ENCODE results near the gene MYOM1. TPM values are rescaled to one million over a fixed set of nuclear protein-coding genes. Genes with fewer than 3 reads are reported as not detected.
"Not testable (repeated sequence)": the region's sequence is repeated elsewhere in the genome, so short reads cannot be mapped to it uniquely, and the experiment has no call there.

Gene MYOM1
- total RNA-seq, 1 experiment from 2014 or later, result 0.26 TPM

DNA sequence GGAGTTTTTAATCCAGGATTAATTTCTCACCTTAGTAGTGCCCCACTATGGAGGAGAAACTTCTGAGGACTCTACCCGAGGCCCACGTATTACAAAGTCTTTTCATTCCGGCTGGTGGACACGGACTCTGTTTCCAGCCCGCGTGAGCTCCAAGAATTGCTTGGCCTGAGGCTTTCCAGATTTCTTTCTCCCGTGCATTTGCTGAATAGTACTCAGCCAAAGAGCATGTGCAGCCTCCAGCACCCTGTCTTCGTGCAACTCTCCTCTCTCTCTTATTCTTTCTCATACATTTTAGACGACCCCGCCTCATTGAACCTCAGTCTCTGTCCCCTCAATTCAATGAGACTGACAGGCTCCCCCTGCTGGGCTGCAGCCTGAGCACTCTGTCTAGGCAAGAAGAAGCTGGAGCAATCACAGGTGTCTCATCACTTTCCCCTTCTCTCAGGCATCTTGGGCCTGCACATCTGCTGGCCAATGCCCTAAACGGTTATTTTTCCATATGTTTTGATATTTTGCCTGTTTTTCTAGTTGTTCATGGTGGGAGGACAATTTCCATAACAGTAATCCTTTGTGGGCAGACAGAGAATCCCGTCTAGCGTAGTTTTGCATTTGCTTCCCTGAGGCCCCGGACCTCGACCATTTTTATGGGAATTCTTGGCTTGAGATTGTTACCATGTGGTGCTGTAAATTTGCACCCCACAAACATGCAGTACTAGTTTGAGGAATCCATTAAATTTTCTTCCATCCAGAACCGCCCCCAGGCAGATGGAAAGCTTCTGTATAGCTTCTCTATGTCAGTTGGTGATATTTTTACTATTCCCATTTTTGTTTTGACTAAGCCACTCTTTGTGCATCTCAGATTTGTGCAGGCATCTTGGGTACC lies 156.7 kb downstream of the MYOM1 start:
- in situ Hi-C loops (cut with HindIII; ENCODE audit: low pct_unique_long_range_greater_than_20kb, low sequenced_read_pairs), result no loop called here
- peak; percentile 66 for DNase-seq (ENCODE audit: low read depth, low spot score)

DNA sequence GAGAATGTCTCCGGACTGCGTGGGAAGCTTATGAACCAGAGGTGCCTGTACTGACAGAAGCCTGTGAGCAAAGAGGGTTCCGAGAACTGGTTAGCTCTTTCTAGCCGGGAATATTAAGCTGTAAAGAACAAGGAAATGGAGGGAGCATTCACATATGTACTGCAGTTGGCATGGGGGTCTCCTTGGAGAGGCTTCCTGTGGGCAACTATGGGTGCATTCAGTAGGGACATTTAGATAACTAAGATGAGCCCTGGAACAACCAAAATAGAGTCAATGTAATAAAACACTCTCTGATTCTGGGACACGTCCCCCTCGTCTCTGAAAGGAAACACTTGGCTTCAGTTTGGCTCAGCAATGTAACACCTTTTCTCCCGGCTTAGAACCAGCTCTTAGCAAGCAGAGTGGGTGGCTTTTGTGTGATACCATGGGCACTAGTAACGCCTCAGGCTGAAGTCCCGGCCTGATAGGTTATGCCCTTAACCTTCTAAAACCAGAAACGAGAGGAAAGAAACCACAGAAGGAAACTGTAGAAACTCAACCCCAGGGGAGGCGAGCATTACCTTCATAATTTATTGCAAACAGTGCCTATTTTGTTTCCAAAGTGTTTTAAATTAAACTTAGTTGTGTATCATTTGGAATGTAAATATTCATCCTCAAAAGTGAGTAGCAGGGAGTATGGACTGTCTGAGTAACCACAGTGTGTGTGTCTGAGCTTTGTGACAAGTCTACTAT lies 158.0 kb downstream of the MYOM1 start:
- in situ Hi-C loops (cut with HindIII; ENCODE audit: low pct_unique_long_range_greater_than_20kb, low sequenced_read_pairs), result no loop called here

DNA sequence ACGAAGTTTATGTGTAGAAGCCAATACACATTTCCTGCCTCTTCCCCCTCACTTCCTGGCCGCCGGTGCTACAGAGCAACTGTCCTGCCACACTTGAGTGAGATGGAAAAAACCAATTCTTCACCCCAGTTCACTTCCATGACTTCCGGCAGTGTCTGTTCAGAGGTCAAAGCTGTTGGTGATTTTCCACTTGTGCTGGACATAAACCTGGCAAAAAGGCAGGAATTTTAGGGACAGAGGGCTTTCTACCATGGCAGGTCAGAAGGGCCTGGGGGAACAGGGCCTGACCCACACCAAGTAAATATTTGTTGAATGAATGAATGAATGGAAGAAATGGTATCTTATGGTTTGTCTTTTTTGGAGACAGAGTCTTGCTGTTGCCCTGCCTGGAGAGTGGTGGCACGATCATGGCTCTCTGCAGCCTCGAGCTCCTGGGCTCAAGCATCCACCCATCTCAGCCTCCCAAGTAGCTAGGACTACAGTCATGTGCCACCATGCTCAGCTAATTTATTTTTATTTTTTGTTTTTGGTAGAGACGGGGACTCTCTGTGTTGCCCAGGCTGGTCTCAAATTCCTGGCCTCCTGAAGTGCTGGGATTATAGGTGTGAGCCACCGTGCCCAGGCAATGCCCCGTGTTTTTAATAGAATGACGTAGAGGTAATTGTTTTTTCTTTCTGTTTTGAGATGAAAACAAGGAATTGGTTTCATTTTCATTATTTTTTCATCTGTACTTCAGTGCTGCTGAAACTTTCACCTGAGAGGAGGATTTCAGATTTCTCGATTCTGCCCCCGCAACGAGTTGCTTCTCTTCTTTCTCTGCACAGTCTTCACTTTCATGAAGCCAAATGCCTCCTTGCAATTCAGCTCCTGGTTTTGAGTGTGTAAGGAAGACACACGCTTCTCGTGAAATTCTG lies 158.8 kb downstream of the MYOM1 start:
- no peak for DNase-seq (ENCODE audit: low read depth, low spot score)
- in situ Hi-C loops (cut with HindIII; ENCODE audit: low pct_unique_long_range_greater_than_20kb, low sequenced_read_pairs), result no loop called here

More for the DNA sequence above, 158.0 kb downstream of the MYOM1 start:
- DNase-seq (ENCODE audit: low read depth, low spot score), result no peak

DNA sequence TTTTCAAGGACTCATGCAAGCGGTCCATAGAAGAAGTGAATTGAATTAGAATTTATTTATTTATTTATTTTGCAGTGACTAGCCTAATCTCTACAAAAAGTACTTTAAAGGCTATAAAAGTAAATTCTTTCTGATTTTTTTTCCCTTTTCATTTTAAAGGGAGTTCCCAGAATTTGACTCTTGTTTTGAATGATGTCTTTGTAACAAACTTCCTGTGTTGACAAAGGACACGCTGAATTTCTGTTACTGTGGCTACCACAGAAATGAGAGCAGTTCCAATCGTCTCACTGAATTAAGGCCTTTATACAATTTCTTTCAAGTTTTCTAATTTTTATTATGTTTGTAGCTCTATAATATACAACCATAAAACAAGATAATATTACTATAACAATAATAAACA lies 160.5 kb downstream of the MYOM1 start:
- peak; percentile 52 for DNase-seq (ENCODE audit: low read depth, low spot score)
- in situ Hi-C loops (cut with HindIII; ENCODE audit: low pct_unique_long_range_greater_than_20kb, low sequenced_read_pairs), result no loop called here

DNA sequence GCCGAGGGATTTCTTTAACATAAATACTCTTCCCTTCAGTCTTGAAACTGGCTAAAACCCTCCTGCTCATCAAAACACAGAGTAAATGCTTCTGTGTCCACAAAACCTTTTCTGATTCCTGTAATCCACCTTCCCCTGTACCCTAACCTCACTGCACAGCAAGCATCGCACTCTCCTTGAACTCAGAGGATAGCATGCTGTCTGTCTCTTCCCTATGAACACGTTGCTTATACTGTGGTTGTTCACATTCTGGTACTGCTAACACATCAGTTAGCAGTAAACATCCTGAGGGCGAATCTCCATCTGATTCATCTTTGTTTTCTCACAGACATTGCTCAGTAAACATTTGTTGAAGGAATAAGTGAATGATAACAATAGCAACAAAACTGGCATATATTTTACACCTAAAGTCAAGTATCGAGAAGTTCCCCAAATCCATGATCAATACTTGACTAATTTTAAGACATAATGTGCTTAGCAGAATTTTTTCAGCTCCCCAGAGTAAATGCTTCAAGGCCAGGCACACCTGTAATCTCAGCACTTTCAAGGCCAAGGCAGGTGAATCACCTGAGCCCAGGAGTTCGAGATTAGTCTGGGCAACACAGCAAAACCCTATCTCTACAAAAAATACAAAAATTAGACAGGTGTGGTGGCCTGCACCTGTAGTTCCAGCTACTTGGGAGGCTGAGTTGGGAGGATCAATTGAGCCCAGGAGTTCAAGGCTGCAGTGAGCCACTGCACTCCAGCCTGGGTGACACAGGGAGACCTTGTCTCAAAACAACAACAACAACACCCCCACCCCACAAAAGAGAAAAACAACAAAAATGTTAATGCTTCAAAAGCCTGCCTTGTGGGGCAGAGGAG lies 161.2 kb downstream of the MYOM1 start:
- in situ Hi-C loops (cut with HindIII; ENCODE audit: low pct_unique_long_range_greater_than_20kb, low sequenced_read_pairs), result no loop called here
- DNase-seq (ENCODE audit: low read depth, low spot score), result peak; percentile 16

DNA sequence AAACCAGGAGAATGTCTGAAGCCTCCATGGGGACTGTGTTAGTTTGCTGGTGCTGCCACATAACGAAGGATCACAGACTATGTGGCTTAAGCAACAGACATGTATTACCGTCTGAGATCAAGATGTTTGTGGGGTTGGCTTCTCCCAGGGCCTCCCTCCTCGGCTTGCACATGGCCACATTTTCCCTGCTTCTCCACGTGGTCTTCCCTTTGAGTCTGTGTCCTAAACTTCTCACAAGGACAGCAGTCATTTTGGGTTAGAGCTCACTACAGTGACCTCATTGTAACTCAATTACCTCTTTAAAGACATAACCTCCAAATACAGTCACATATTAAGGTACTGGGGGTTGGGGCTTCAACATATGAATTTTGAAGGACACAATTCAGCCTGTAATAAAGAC lies 162.2 kb downstream of the MYOM1 start:
- no peak for DNase-seq (ENCODE audit: low read depth, low spot score)
- in situ Hi-C loops (cut with HindIII; ENCODE audit: low pct_unique_long_range_greater_than_20kb, low sequenced_read_pairs), result no loop called here

DNA sequence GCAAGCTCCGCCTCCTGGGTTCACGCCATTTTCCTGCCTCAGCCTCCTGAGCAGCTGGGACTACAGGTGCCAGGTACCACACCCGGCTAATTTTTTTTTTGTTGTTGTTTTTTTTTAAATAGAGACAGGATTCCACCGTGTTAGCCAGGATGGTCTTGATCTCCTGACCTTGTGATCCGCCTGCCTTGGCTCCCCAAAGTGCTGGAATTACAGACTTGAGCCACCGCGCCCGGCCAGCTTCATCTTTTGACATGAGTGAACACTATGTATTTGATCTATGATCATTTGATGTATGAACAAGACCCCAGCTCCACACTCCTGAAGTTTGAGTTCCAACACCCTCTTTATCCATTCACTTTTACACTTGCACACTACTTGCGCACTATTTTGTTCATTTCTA lies 163.5 kb downstream of the MYOM1 start:
- no peak for DNase-seq (ENCODE audit: low read depth, low spot score)
- in situ Hi-C loops (cut with HindIII; ENCODE audit: low pct_unique_long_range_greater_than_20kb, low sequenced_read_pairs), result no loop called here

DNA sequence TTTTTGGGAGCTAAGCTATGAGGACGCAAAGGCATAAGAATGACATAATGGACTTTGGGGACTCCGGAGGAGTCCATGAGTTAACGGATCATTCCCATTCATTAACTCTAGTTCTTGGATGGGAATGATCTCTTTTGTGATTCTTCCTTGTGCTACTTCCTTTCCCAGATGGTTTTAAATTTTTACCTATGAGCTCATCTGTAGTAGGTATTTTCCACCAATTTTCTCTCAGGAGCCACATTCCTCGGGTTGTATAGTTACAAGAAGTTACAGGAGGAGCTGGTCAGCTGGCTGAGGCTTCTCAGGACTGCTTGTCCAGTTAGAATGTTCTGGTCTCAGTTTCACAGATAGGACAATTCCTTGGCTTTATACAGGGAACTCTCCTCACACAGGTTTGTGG lies 164.0 kb downstream of the MYOM1 start:
- DNase-seq (ENCODE audit: low read depth, low spot score), result no peak

DNA sequence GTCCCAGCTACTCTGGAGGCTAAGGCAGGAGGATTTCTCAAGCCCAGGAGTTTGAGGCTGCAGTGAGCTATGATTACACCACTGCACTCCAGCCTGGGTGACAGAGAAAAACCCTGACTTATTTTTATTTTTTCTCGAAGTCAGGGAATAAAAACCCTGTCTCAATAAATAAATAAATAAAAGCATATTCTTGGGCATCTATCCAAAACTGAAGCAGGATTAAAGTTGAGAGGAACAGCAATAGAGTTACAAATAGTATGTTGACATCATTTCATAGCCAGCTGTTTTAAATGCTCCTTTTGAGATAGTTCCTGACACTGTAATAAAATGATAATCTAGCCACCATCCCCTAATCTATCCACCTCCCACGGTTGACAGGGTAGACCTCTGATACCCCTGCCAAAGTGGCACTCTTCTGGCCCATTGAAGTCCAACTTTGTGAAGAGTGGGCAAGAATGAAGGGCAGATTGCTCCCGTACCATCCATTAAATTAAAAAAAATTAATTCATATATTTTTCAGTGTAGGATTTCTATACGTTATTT lies 164.5 kb downstream of the MYOM1 start:
- in situ Hi-C loops (cut with HindIII; ENCODE audit: low pct_unique_long_range_greater_than_20kb, low sequenced_read_pairs), result no loop called here
- no peak for DNase-seq (ENCODE audit: low read depth, low spot score)

More for the DNA sequence above, 164.0 kb downstream of the MYOM1 start:
- in situ Hi-C loops (cut with HindIII; ENCODE audit: low pct_unique_long_range_greater_than_20kb, low sequenced_read_pairs), result no loop called here

DNA sequence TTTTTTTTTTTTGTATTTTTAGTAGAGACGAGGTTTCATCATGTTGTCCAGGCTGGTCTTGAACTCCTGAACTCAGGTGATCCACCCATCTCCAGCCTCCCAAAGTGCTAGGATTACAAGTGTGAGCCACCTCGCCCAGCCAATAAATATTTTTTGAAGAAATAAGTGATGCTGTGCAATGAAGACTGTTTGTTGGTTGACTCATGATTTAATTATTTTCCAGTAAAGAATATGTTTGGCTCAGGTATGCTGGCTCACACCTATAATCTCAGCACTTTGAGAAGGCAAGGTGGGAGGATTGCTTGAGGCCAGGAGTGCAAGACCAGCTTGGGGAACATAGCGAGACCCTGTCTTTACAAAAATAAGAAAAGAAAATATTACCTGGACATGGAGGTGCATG lies 165.0 kb downstream of the MYOM1 start:
- DNase-seq (ENCODE audit: low read depth, low spot score), result no peak
- in situ Hi-C loops (cut with HindIII; ENCODE audit: low pct_unique_long_range_greater_than_20kb, low sequenced_read_pairs), result no loop called here

DNA sequence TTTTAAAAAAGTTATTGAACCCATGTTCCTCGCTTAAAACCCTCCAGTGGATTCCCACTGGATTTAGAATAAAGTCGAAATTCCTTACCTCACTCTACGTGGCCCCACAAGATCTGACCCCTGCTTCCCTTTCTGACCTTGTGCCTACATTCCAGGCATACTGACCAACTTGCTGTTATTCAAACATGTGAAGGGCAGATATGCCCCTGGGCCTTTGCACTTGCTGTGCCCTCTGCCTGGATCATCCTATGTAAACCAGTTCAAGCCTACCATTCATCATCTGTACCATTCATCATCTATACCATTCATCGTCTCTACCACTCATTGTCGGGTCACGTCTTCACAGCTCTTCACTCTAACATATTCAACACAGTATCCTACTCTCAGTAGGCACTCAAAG lies 165.6 kb downstream of the MYOM1 start:
- in situ Hi-C loops (cut with HindIII; ENCODE audit: low pct_unique_long_range_greater_than_20kb, low sequenced_read_pairs), result no loop called here
- DNase-seq (ENCODE audit: low read depth, low spot score), result no peak

DNA sequence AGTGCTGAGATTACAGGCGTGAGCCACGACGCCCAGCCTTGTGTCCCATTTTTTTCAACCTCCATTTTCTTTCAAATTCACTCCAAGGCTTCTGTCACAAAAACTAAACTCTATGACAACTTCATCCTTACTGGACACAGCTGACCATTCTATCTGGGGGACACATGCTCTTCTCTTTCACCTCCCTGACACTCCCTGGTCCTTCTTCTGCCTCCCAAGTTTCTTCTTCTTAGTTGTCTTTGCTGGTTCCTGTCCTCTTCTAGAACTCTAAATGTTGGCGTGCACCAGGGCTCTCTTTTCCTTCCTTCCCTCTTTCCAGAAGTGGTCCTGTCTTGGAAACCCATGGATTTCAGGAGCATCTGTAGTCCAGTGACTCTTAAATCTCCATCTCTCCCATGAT lies 166.7 kb downstream of the MYOM1 start:
- in situ Hi-C loops (cut with HindIII; ENCODE audit: low pct_unique_long_range_greater_than_20kb, low sequenced_read_pairs), result no loop called here
- no peak for DNase-seq (ENCODE audit: low read depth, low spot score)

DNA sequence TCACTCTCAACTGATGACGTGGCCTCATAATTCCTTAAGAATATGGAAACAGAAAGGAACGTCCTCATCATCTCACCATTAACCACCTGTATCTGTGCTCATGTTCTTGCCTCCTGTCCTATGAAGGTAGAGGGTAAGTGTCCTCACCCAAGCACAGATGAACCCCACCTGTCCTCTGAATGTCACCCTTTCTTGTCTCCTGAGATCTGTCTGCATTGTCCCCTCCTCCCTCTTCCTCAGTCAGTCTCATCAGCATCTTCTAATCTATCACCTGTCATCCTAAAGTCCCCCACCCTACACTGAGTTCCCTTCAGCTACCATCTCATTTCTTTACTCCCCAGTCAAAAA lies 167.4 kb downstream of the MYOM1 start:
- in situ Hi-C loops (cut with HindIII; ENCODE audit: low pct_unique_long_range_greater_than_20kb, low sequenced_read_pairs), result no loop called here
- no peak for DNase-seq (ENCODE audit: low read depth, low spot score)

DNA sequence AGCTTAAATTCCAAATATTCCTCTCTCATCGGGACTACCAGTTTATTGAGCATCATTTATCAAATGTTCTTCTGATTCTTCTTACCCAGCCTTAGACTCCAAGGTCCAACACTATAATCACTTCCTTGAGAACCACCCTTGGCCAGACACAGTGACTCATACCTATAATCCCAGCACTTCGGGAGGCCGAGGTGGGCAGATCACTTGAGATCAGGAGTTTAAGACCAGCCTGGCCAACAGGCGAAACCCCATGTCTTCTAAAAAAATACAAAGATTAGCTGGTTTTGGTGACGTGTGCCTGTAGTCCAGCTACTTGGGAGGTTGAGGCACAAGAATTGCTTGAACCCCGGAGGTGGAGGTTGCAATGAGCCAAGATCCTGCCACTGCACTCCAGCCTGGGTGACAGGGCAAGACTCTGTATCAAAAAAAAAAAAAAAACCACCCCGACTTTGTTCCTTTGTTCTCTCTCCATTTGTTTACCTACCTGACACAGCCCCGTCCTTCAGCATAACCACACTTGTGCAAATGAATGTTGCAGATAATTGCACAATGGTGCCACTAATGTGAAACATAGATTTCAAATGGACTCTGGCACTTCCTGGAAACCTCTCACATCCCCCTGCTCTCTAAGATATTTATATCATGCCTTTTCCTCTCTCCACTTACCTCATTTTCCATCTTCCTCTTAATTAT lies 167.9 kb downstream of the MYOM1 start:
- no peak for DNase-seq (ENCODE audit: low read depth, low spot score)
- in situ Hi-C loops (cut with HindIII; ENCODE audit: low pct_unique_long_range_greater_than_20kb, low sequenced_read_pairs), result no loop called here

DNA sequence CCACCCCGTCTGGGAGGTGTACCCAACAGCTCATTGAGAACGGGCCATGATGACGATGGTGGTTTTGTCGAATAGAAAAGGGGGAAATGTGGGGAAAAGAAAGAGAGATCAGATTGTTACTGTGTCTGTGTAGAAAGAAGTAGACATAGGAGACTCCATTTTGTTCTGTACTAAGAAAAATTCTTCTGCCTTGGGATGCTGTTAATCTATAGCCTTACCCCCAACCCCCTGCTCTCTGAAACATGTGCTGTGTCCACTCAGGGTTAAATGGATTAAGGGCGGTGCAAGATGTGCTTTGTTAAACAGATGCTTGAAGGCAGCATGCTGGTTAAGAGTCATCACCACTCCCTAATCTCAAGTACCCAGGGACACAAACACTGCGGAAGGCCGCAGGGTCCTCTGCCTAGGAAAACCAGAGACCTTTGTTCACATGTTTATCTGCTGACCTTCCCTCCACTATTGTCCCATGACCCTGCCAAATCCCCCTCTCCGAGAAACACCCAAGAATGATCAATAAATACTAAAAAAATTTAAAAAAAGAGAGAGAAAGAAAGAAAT lies 169.8 kb downstream of the MYOM1 start:
- in situ Hi-C loops (cut with HindIII; ENCODE audit: low pct_unique_long_range_greater_than_20kb, low sequenced_read_pairs); DNase-seq (ENCODE audit: low read depth, low spot score): not testable (repeated sequence)

DNA sequence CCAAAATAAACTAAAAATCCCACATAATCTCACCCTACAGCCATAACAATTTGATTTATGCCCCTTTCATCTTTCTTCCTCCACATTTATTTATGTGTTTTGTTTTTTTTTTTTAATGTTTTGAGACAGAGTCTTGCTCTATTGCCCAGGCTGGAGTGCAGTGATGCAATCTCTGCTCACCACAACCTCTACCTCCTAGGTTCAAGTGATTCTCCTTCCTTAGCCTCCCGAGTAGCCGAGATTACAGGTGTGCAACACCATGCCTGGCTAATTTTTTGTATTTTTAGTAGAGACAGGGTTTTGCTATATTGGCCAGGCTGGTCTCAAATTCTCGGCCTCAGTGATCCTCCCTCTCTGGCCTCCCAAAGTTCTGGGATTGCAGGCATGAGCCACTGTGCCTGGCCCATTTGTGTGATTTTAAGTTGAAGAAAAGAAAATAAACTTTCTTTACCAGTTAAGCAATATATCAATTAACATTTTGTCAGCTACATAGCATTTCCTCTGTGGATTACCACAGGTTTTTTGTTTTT lies 170.9 kb downstream of the MYOM1 start:
- DNase-seq (ENCODE audit: low read depth, low spot score), result no peak
- in situ Hi-C loops (cut with HindIII; ENCODE audit: low pct_unique_long_range_greater_than_20kb, low sequenced_read_pairs), result no loop called here

All from SK-MEL-5 (cell line).